Activated naive CD4-positive, alpha-beta T cell (primary cell): ENCODE measurements around the gene PTBP3.
"Not testable (repeated sequence)": the region's sequence is repeated elsewhere in the genome, so short reads cannot be mapped to it uniquely, and the experiment has no call there.

ENCODE experiments used
- DNase-seq, 4 experiments: peaks; one replicate each; lab custom pipeline; 2025; lab: John Stamatoyannopoulos, UW

PTBP3 gene, protein sequence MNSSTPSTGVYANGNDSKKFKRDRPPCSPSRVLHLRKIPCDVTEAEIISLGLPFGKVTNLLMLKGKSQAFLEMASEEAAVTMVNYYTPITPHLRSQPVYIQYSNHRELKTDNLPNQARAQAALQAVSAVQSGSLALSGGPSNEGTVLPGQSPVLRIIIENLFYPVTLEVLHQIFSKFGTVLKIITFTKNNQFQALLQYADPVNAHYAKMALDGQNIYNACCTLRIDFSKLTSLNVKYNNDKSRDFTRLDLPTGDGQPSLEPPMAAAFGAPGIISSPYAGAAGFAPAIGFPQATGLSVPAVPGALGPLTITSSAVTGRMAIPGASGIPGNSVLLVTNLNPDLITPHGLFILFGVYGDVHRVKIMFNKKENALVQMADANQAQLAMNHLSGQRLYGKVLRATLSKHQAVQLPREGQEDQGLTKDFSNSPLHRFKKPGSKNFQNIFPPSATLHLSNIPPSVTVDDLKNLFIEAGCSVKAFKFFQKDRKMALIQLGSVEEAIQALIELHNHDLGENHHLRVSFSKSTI

DNA sequence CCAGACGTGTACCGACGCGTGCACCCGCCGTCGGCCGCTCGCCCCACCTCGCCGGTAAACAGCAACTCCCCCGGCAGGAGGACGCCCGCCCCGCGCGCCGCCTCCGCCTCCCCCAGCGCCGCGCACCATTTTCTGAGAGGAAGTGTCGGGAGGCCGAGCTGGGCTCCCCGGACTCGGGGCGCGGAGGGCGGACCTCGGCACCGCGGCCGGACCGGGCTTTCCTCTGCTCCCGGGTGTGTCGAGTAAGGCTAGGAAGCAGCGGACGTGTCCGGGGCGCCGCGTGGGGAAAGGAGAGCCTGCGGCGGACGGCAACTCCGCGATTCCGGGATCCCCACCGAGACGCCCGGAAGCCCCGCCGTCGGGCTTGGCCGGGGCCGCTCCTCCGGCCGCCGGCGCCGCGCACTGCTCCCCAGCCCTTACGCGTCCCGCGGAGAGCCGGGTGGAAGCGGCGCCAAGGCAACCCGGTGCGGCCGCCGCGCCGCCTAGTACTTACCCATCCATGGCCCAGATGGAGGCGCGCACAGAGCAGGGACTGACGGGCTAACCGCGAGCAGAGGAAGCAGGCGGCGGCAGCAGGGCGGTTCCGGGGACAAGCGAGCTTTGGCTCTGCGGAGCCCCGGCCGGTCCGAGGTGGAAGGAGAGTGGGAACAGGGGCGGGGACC, at the start of gene PTBP3:
PTBP3 (minus strand) TSS at position 643 of the 662 bp plus-strand sequence. CDS start 35,754 bp downstream, outside the sequence.
- DNase-seq: peak; percentile 46 to 74 (median 52)

- DNase-seq: no peak
These were observed 49.3 kb upstream of the PTBP3 start for GRCh38 chr9:112382501-112383364.

GRCh38 chr9:112382066-112382465, 48.6 kb upstream of the PTBP3 start:
- no peak for DNase-seq

DNA sequence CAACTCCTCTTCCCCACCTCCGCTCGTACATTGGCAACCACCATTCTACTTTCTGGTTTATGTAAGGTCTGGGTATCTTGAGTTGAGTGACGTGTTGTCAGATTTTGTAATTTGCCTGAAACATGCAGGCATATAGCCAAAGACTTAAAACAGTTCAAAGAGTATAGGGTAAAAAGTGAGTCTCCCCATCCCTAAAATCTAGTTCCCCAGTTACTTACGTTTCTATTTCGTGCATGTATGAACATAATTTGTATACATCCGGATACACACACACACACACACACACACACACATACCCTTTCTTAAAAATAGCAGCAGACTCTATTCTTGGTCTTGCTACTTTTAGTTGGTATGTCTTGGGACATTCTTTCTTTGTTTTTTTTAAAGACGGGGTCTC, 47.4 kb upstream of the PTBP3 start:
- DNase-seq: no peak

DNA sequence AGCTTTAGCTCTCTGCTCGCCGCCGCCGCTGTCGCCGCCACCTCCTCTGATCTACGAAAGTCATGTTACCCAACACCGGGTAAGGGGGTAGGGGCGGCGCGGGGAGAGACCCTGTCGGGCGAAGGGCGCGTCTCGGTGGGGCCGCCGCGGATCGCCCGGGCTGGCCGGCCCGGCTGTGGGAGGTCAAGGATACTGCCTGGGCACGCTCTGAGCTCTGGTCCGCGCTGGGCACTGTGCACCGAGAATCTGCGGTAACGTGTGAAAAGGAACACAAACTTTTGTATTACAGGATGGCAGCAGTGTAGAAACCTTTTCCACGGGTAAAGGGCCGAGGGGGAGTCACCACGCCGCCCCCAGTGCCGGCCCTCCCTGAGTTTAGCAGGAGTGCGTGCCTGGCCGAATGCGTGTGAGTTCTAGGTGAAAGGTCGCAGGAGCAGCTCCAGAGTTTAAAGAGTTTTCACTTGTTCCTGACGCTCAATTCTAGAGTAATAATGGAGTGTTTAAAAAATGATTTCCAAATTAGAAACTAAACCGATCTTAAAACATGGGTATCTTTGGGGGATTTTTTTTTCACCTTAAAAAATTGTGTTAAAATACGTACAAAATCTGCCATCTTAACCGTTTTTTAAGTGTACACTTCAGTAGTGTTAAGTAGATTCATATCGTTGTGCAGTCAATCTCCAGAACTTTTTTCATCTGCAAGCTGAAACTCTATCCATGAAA, 46.8 kb upstream of the PTBP3 start, which contains the start of gene HSDL2:
HSDL2 (plus strand) TSS at position 7 of the 723 bp plus-strand sequence; CDS start at position 63, 56 bp downstream.
- DNase-seq: no peak

GRCh38 chr9:112379177-112380101, 46.0 kb upstream of the PTBP3 start:
- DNase-seq: peak; percentile 90 to 96 (median 92)

DNA sequence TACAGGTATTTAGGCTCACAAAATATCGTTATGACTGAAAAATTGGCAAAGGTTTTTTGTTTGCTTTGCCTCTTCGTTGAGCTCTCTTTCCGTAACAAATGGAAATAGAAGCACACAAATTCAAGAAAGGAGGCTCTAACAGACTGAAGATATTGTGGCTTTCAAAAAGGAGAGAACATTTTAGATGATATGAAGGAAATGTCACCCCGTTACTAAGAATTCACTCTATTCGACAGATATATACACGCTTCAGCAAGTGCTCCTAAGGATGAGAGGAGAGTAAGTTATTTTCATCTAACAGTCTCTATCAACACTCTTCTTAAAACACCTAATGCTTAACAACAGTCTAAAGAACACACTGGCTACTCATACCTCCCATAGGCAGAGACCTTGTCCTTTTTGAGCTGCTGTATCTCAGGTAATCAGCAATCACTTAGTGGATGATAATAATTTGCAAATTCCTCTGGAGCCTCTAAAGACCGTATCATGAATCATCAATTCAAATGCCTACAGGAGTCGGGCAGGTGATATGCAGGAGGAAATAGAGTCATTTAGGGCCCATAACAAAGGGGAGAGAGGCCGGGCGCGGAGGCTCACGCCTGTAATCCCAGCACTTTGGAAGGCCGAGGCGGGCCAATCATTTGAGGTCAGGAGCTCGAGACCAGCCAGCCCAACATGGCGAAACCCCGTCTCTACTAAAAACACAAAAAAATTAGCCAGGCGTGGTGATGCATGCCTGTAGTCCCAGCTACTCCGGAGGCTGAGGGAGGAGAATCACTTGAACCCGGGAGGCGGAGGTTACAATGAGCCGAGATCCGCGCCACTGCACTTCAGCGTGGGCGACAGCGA, 45.1 kb upstream of the PTBP3 start:
- DNase-seq: no peak

- no peak for DNase-seq
These were observed 44.4 kb upstream of the PTBP3 start for GRCh38 chr9:112377684-112378327.

DNA sequence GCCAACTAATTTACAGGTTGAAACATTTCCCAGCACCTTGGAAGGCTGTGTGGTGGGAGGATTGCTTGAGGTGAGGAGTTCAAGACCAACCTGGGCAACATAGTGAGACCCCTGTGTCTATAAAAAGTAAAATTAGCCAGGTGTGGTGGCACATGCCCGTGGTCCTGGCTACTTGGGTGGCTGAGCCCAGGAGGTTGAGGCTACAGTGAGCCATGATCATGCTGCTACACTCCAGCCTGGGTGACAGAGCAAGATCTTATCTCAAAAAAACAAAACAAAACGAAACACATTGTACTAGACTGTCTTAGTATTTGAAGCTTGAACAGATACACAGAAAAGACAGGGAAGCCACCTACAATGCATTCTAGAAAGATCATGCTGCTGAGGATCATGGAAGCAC, 43.7 kb upstream of the PTBP3 start:
- no peak for DNase-seq

GRCh38 chr9:112375361-112375760, 41.9 kb upstream of the PTBP3 start:
- no peak for DNase-seq

GRCh38 chr9:112374232-112374631, 40.8 kb upstream of the PTBP3 start:
- DNase-seq: not testable (repeated sequence)

DNA sequence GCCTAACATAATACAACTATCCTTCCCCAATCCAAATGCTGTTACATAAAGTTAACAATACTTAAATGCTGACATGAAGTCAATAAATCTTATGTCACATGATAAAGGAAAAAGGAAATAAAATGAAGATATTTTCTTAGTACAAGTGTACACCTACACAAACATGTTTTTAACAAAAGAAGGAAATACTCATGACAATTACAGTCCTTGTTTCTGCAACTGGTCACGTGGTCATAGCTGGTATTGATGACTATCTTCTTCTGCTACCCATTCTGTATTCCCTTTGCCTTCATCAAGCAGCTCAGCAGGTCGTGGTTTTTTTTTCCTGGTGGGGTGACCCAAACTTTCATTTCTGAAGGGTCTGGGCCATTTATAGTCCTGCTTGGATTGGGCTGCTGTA, 40.2 kb upstream of the PTBP3 start:
- DNase-seq: not testable (repeated sequence)

DNA sequence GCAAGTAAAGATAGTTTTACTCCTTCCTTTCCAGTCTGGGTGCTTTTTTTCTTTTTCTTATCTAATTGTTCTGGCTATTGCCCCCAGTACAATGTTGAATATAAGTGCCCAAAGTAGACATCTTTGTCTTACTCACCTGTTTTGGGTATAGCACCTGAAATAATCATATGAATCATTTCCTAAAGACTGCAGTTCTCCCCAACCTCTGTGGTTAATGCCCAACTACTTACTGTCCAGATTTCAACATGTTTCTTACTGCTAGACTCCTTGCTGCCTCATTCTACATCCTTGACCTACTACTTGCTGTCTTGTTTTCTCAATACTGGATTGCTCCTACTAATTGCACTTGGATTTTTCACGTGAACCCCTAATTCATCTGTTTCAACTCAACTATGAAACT, 37.6 kb upstream of the PTBP3 start:
- no peak for DNase-seq

- no peak for DNase-seq
These were observed 36.4 kb upstream of the PTBP3 start for GRCh38 chr9:112369817-112370216.

GRCh38 chr9:112367465-112367864, 34.0 kb upstream of the PTBP3 start:
- no peak for DNase-seq

- no peak for DNase-seq
These were observed 33.2 kb upstream of the PTBP3 start for GRCh38 chr9:112366591-112366990.

GRCh38 chr9:112365257-112365656, 31.8 kb upstream of the PTBP3 start:
- not testable (repeated sequence) for DNase-seq

GRCh38 chr9:112364761-112365160, 31.3 kb upstream of the PTBP3 start:
- no peak for DNase-seq

DNA sequence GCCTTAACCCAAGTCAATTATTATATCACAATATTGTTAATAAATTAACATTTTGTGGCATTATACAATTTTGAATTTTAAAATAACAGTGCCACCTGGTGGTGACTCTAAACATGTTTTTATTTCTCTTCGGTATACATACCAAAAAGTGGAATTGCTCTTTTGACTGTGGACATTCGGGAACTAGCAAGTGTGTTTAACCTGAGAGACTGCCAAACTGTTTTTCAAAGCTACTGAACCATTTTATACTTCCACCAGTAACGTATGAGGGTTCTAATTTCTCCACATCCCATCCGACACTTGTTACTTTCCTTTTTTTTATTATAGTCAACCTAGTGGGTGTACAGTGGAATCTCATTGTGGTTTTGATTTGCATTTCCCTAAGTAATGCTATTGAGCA, 28.2 kb upstream of the PTBP3 start:
- no peak for DNase-seq
